Measurements from ENCODE around the gene RFX1.
"Not testable (repeated sequence)": the region's sequence is repeated elsewhere in the genome, so short reads cannot be mapped to it uniquely, and the experiment has no call there.

RFX1 gene

DNA sequence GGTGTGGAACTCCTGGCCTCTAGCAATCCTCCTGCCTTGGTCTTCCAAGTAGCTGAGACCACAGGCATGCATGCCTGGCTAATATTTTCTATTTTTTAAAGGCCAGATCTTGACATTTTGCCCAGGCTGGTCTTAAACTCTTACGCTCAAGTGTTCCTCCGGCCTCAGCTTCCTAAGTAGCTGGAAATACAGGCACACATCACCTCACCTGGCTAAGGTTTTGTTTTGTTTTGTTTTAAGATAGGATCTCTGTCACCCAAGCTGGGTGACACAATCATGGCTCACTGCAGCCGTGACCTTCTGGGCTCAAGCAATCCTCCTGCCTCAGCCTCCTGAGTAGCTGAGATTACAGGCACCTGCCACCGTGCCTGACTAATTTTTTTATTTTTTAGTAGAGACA, 16.3 kb upstream of the RFX1 start:
- TF ChIP-seq, protein P1, sequence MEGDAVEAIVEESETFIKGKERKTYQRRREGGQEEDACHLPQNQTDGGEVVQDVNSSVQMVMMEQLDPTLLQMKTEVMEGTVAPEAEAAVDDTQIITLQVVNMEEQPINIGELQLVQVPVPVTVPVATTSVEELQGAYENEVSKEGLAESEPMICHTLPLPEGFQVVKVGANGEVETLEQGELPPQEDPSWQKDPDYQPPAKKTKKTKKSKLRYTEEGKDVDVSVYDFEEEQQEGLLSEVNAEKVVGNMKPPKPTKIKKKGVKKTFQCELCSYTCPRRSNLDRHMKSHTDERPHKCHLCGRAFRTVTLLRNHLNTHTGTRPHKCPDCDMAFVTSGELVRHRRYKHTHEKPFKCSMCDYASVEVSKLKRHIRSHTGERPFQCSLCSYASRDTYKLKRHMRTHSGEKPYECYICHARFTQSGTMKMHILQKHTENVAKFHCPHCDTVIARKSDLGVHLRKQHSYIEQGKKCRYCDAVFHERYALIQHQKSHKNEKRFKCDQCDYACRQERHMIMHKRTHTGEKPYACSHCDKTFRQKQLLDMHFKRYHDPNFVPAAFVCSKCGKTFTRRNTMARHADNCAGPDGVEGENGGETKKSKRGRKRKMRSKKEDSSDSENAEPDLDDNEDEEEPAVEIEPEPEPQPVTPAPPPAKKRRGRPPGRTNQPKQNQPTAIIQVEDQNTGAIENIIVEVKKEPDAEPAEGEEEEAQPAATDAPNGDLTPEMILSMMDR (IDR thresholded peaks at IDR 0.05; ENCODE audit: low read depth, low read length) = no peak
- H3K4me3 ChIP-seq (ENCODE audit: low read depth, low read length) = no peak overlapping the region

DNA sequence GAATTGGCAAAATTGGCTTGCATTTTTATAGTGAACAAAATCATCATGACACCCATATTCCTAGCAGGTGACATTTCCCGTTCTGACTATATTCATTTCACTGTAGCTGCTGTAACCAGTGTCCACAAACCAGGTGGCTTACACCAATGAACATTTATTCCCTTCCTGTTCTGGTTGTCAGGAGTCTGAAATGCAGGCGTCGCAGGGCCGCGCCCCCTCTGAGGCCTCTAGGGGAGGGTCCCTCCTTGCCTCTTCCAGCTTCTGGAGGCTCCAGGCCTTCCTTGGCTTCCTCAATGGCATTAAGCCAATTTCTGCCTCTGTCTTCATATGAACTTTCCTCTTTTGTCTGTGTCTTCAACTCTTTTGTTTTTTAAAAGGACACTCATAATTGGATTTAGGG, 15.4 kb upstream of the RFX1 start:
- TF ChIP-seq, protein P1 (IDR thresholded peaks at IDR 0.05; ENCODE audit: low read depth, low read length) = no peak
- H3K4me3 ChIP-seq (ENCODE audit: low read depth, low read length) = no peak overlapping the region

DNA sequence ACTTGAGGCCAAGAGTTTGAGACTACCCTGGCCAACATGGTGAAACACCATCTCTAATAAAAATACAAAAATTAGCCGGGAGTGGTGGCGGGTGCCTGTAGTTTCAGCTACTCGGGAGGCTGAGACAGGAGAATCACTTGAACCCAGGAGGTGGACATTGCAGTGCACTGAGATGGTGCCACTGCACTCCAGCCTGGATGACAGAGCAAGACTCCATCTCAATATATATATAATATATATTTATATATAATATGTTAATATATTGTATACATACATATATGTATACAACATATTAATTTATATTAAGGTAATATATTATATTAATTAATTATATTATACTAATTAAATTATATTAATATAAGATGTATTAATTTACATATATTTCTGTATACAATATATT, 13.6 kb upstream of the RFX1 start:
- not testable (repeated sequence) for H3K4me3 ChIP-seq (ENCODE audit: low read depth, low read length)

DNA sequence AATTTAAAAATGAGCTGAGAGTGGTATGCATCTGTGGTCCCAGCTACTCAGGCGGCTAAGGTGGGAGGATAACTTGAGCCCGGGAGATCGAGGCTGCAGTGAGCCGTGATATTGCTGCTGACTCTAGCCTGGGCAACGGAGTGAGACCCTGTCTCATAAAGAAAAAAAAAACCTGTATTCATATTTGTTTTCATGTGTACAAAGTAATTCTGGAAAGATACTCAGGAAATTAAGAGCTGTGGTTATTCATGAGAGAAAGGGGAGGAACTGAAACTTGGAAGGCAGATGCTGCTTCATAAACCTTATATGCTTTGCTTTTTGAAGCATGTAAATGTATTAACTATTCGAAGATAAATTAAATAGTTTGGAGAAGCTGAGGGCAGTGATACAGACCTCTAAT, 13.0 kb upstream of the RFX1 start:
- H3K4me3 ChIP-seq (ENCODE audit: low read depth, low read length) = no peak overlapping the region
- TF ChIP-seq, protein P1 (IDR thresholded peaks at IDR 0.05; ENCODE audit: low read depth, low read length) = no peak

DNA sequence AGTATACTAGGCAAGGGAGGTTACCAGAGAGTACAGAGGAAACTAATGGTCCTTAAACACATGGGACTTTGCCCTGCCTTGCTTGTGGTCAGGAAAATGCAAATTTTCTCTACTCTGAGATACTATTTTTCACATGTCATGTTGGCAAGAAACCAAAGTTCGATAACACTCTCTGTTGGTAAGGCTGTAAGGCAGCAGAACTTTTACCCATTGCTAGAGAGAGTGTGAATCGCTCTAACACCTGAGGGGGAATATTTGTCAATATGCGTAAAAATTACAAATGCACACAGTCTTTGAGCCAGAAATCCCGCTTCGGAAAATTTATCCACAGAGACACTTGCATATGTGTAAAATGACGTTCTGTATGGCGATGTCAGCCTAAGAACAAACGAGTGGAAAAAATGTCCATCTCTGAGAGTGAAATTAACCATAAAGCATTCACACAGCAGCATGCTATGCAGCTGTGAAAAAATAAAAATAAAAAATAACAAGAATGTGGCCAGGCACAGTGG, 9.5 kb upstream of the RFX1 start:
- H3K4me3 ChIP-seq (ENCODE audit: low read depth, low read length) = no peak overlapping the region

DNA sequence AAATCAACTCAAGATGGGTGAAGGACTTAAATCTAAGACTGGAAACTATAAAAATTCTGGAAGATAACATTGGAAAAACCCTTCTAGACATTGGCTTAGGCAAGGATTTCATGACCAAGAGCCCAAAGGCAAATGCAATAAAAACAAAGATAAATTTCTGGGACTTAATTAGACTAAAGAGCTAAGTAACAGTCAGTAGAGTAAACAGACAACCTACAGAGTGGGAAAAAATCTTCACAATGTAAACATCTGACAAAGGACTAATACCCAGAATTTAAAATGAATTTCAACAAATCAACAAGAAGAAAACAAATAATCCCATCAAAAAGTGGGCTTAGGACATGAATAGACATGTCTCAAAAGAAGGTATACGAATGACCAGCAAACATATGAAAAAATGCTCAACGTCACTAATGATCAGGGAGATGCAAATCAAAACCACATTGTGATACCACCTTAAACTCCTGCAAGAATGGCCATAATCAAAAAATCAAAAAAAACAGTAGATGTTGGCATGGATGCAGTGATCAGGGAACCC, 6.3 kb upstream of the RFX1 start:
- TF ChIP-seq, protein P1 (IDR thresholded peaks at IDR 0.05; ENCODE audit: low read depth, low read length) = no peak

More for the DNA sequence above, 9.5 kb upstream of the RFX1 start:
- TF ChIP-seq, protein P1 (IDR thresholded peaks at IDR 0.05; ENCODE audit: low read depth, low read length) = no peak

DNA sequence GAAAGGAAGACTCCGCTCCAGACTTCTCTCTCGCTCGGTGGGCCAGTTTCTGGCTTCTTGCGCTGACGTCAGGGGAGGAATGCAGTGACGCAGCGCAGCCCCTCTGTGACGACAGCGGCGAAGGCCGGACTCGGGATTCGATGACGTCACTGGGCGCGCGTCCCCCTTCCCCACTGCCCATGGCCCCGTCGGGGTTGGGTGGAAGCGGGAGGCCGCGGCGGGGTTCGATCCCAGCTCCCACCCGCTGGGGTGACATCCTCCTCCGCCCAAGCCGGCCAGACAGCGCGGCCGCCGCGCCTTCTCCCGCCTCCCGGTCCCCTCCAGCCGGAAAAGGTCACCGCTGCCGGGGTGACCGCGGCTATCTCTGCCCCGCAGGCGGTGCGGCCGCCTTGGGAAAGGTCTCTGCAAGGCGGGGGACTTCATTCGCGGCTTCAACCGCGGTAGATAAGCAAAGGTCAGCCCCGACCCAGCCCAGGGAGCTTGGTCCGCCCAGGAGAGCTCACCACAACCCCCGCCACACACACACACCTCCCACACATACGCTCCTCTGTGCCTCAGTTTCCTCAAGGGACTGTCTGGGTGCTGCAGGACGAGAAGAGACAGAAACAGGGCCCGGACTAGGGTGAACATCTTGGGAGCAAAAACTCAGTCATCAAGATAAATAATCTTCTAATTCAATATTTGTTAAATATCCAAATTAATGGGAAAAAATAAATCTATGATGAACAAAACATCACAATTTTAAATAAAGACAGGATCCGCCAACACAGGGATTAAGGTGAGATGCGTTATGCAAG, 844 bp upstream of the RFX1 start:
- peak overlapping the region; percentile 73 for H3K4me3 ChIP-seq (ENCODE audit: low read depth, low read length)
- TF ChIP-seq, protein P1 (IDR thresholded peaks at IDR 0.05; ENCODE audit: low read depth, low read length) = no peak

More for the DNA sequence above, 6.3 kb upstream of the RFX1 start:
- H3K4me3 ChIP-seq (ENCODE audit: low read depth, low read length) = no peak overlapping the region

Data from WI38 (cell line).